Endothelial cell of umbilical vein (primary cell): ENCODE data around the gene VPS35L. TPM values are rescaled to one million over a fixed set of nuclear protein-coding genes. Genes with fewer than 3 reads are reported as not detected.

Experiments used
- BruUV-seq: library from RNA; stranded (reverse); fragments of 400-500 nt; replicated peaks from 2 replicates; lab custom pipeline; 2021; lab: Mats Ljungman, UMichigan
- CTCF ChIA-PET: fragments of 300-600, 350-600 bp; sonication (Branson Sonifier 250); formaldehyde crosslinking; loops from one replicate; lab custom pipeline; 2021; ENCODE audit warnings: antibody characterized with exemption, inconsistent platforms; lab: Charles Lee
- POLR2A ChIA-PET: fragments of 300-600, 350-600 bp; sonication (Branson Sonifier 250); formaldehyde crosslinking; loops from one replicate; lab custom pipeline; 2021; ENCODE audit warnings: antibody characterized with exemption, inconsistent platforms; lab: Charles Lee
- DNase-seq: peaks from one replicate; pipeline ENCODE4 v3.0.0-alpha.2; 2011; ENCODE audit warnings: low read depth, low spot score
- FAIRE-seq: peaks from 2 replicates; lab custom pipeline; 2011; peaks lifted over from hg19 to GRCh38; lab: Jason Lieb, UNC
- H2AFZ ChIP-seq: 2 replicates; pipeline ENCODE4 v1.6.0; 2012; ENCODE audit warnings: low read depth, low read length, control low read depth, inconsistent platforms
- H3K27ac ChIP-seq: 2 replicates; pipeline ENCODE4 v1.5.1; 2011; ENCODE audit warnings: low read depth, mild to moderate bottlenecking, control low read depth, low read length, moderate library complexity; ENCODE audit not compliant: insufficient read depth
- H3K27me3 ChIP-seq, 2 experiments: 2 replicates each; pipeline versions ENCODE4 v1.6.0 to v1.6.1; 2011; ENCODE audit warnings: low read length in 2 of 2, mixed read lengths in 1 of 2; ENCODE audit not compliant: control insufficient read depth in 2 of 2, insufficient read depth in 2 of 2
- H3K36me3 ChIP-seq, 2 experiments: 2 replicates in 1 of 2; 3 replicates in 1 of 2; pipeline ENCODE4 v1.5.1; 2011; ENCODE audit warnings: low read length in 2 of 2, mild to moderate bottlenecking in 1 of 2, moderate library complexity in 1 of 2; ENCODE audit not compliant: control insufficient read depth in 2 of 2, insufficient read depth in 2 of 2; ENCODE audit errors: extremely low read depth in 1 of 2
- H3K4me1 ChIP-seq: 3 replicates; pipeline ENCODE4 v1.5.1; 2011; ENCODE audit warnings: mild to moderate bottlenecking, low read length; ENCODE audit not compliant: control insufficient read depth, insufficient read depth; ENCODE audit errors: extremely low read depth
- H3K4me2 ChIP-seq: 2 replicates; pipeline ENCODE4 v1.6.1; 2011; ENCODE audit warnings: low read length, control low read depth, mixed read lengths; ENCODE audit not compliant: insufficient read depth
- H3K4me3 ChIP-seq, 3 experiments: fragments of 200-600 bp in 1 of 3; sonication (generic), shearing (Covaris generic) in 1 of 3; replicated peaks in 1 of 3; 2 replicates each; pipeline ENCODE4 v1.5.1; 2011 to 2016; ENCODE audit warnings: control low read depth in 3 of 3, low read length in 3 of 3, mild to moderate bottlenecking in 2 of 3, inconsistent platforms in 1 of 3, low read depth in 1 of 3, moderate library complexity in 1 of 3; ENCODE audit not compliant: insufficient read depth in 1 of 3
- H3K79me2 ChIP-seq: 2 replicates; pipeline ENCODE4 v1.6.0; 2012; ENCODE audit warnings: low read length, inconsistent platforms; ENCODE audit not compliant: control insufficient read depth, insufficient read depth
- H3K9ac ChIP-seq: replicated peaks from 2 replicates; pipeline ENCODE3; 2011; ENCODE audit warnings: low read length, control low read depth; ENCODE audit not compliant: insufficient read depth; ENCODE audit errors: extremely low read depth
- H3K9me1 ChIP-seq: replicated peaks from 3 replicates; pipeline ENCODE4 v1.6.0; 2011; ENCODE audit warnings: mild to moderate bottlenecking, low read length; ENCODE audit not compliant: control insufficient read depth, insufficient read depth; ENCODE audit errors: extremely low read depth
- H3K9me3 ChIP-seq: replicated peaks from 2 replicates; pipeline ENCODE4 v1.5.1; 2012; ENCODE audit warnings: low read length, inconsistent platforms; ENCODE audit not compliant: control insufficient read depth, insufficient read depth
- H4K20me1 ChIP-seq: replicated peaks from 2 replicates; pipeline ENCODE3; 2011; ENCODE audit warnings: mild to moderate bottlenecking, low read length; ENCODE audit not compliant: control insufficient read depth, insufficient read depth; ENCODE audit errors: extremely low read depth
- EZH2 ChIP-seq: IDR thresholded peaks from 2 replicates; pipeline ENCODE4 v1.6.1; 2012; ENCODE audit warnings: borderline replicate concordance, low read depth, mild to moderate bottlenecking, moderate library complexity, low read length, inconsistent platforms; ENCODE audit not compliant: severe bottlenecking
- FOS ChIP-seq: IDR thresholded peaks from 2 replicates; pipeline ENCODE4 v1.6.1; 2011; ENCODE audit warnings: mild to moderate bottlenecking, low read length, moderate library complexity, borderline replicate concordance; ENCODE audit not compliant: insufficient read depth
- GATA2 ChIP-seq: IDR thresholded peaks from 2 replicates; pipeline ENCODE4 v1.7.0; 2011; ENCODE audit warnings: low read depth, mild to moderate bottlenecking, moderate library complexity, mixed read lengths, low read length; ENCODE audit not compliant: insufficient read length, insufficient read depth
- JUN ChIP-seq: IDR thresholded peaks from 2 replicates; pipeline ENCODE4 v1.6.1; 2011; ENCODE audit warnings: borderline replicate concordance, low read depth; ENCODE audit not compliant: insufficient read length, insufficient read depth
- MYC ChIP-seq: IDR thresholded peaks from one replicate; pipeline ENCODE4 v1.6.1; 2011; ENCODE audit warnings: mild to moderate bottlenecking, low read depth, low read length
- POLR2A ChIP-seq: IDR thresholded peaks from 2 replicates; pipeline ENCODE4 v1.6.1; 2012; ENCODE audit warnings: low read depth, mild to moderate bottlenecking, control low read depth, low read length
- POLR2AphosphoS5 ChIP-seq: IDR thresholded peaks from 2 replicates; pipeline ENCODE4 v1.6.1; 2012; ENCODE audit warnings: low read depth, mild to moderate bottlenecking, control low read depth, low read length, moderate library complexity; ENCODE audit not compliant: insufficient read depth
- dilution Hi-C: fragments of 300-500 bp; cut with MboI; formaldehyde crosslinking; loops from one replicate; pipeline ENCODE4 v1.15.0; 2019; ENCODE audit warnings: low sequenced_read_pairs; ENCODE audit not compliant: extremely low pct_ligation_motif_present
- intact Hi-C: fragments of 100-400 bp; cut with micrococcal nuclease; formaldehyde crosslinking; loops from one replicate; pipeline ENCODE4 v1.10.0; 2022
- polyA plus RNA-seq, 4 experiments: library from polyadenylated mRNA; depleted of rRNA in 3 of 4; stranded (reverse) in 3 of 4; unstranded in 1 of 4; fragments of >200 nt; gene quantifications; 2 replicates each; pipeline versions ENCODE4 v1.2.1 to v1.2.3, GENCODE V29; 2011 to 2012; ENCODE audit warnings: missing spikeins in 1 of 4
- total RNA-seq: library from RNA; stranded (reverse); gene quantifications from 2 replicates; pipeline ENCODE4 v1.2.3, GENCODE V29; 2021
- TF ChIP-seq, protein P1 (sequence below): IDR thresholded peaks from 2 replicates; pipeline ENCODE4 v1.6.1; 2011; ENCODE audit not compliant: insufficient read depth, insufficient read length
- TF ChIP-seq, protein P2 (sequence below), 2 donors: IDR thresholded peaks; 1 replicate in 1 of 2; 2 replicates in 1 of 2; pipeline ENCODE4 v1.5.1; 2011; ENCODE audit warnings: low read length in 2 of 2, mild to moderate bottlenecking in 2 of 2, moderate library complexity in 2 of 2, control low read depth in 1 of 2, inconsistent platforms in 1 of 2, low read depth in 1 of 2; ENCODE audit not compliant: insufficient read depth in 1 of 2; ENCODE audit errors: extremely low read depth in 1 of 2

The VPS35L gene
- total and polyA plus RNA-seq, 2 donors (not counting 3 experiments of a cell fraction or from before 2014, with no cell fraction given), result 49.1 to 91.1 TPM

DNA sequence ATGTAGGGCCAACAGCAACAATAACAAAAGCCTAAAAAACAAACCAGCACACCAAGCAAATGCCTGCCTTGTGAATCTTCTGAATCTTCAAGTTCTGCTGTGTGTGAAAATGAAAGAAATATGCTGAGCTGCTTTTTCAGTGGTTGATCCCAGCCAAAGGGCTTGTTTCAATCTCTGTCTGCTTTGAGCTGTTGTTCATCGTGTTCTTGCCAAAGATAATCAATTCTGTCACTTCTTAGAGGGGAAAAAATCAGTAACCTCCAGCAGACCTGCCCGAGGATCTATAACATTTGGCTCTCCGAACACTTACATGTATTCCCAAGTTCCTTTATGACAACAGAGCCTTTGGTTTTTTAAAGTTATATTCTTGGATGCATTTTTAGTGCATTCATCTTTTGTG lies 65.9 kb downstream of the VPS35L start:
- CTCF ChIA-PET, result no interaction called here
- no peaks in the 10 kb centered on the region for H3K79me2 ChIP-seq

More for the DNA sequence above, 65.9 kb downstream of the VPS35L start:
- H3K9ac ChIP-seq, result no peak overlapping the region
- DNase-seq (no peak), FAIRE-seq (no peak)
- intact Hi-C loops, result no loop called here
- dilution Hi-C loops, result no loop called here
- H3K27me3 ChIP-seq, result no peaks in the 10 kb centered on the region
- no peak overlapping the region for H3K27ac ChIP-seq
- H2AFZ ChIP-seq, result no peak overlapping the region
- no peak overlapping the region for H3K4me3 ChIP-seq
- H3K4me1 ChIP-seq, result no peaks in the 10 kb centered on the region
- no peaks in the 10 kb centered on the region for H4K20me1 ChIP-seq
- no peaks in the 10 kb centered on the region for H3K9me3 ChIP-seq
- no peak overlapping the region for H3K4me2 ChIP-seq
- TF ChIP-seq GATA2 (no peak), POLR2A (no peak), JUN (no peak), FOS (no peak), MYC (no peak), POLR2AphosphoS5 (no peak), EZH2 (no peak)
- TF ChIP-seq, protein P1, sequence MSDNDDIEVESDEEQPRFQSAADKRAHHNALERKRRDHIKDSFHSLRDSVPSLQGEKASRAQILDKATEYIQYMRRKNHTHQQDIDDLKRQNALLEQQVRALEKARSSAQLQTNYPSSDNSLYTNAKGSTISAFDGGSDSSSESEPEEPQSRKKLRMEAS, result no peak
- TF ChIP-seq, protein P2, sequence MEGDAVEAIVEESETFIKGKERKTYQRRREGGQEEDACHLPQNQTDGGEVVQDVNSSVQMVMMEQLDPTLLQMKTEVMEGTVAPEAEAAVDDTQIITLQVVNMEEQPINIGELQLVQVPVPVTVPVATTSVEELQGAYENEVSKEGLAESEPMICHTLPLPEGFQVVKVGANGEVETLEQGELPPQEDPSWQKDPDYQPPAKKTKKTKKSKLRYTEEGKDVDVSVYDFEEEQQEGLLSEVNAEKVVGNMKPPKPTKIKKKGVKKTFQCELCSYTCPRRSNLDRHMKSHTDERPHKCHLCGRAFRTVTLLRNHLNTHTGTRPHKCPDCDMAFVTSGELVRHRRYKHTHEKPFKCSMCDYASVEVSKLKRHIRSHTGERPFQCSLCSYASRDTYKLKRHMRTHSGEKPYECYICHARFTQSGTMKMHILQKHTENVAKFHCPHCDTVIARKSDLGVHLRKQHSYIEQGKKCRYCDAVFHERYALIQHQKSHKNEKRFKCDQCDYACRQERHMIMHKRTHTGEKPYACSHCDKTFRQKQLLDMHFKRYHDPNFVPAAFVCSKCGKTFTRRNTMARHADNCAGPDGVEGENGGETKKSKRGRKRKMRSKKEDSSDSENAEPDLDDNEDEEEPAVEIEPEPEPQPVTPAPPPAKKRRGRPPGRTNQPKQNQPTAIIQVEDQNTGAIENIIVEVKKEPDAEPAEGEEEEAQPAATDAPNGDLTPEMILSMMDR (IDR thresholded peaks at IDR 0.05; ENCODE audit: extremely low read depth in 1 of 2, insufficient read depth in 1 of 2, low read depth in 1 of 2, low read length in 2 of 2), result no peak
- peaks cover 5 to 10% of the 10 kb centered on the region in 2 experiments for H3K36me3 ChIP-seq
- POLR2A ChIA-PET, result no interaction called here
- no peaks in the 10 kb centered on the region for H3K9me1 ChIP-seq
- no TSS peak for BruUV-seq
